ENCODE measurements around the gene HSPA1L.
A peak's percentile ranks its signal among the peaks of the same experiment; 100 is the strongest.

The HSPA1L gene

GRCh38 chr6:31826793-31827285 is 11.8 kb upstream of the HSPA1L start (continued):
- TF ChIP-seq ZNF324 (tag by site-specific recombination; IDR thresholded peaks at IDR 0.05) (peak; percentile 76), PRDM6 (tag by site-specific recombination; IDR thresholded peaks at IDR 0.05) (no peak), ZNF664 (tag by site-specific recombination; IDR thresholded peaks at IDR 0.05) (no peak), ZNF184 (tag by site-specific recombination; IDR thresholded peaks at IDR 0.05) (peak; percentile 56; the same call in 1 of the 2 replicates), ZBTB20 (tag by site-specific recombination; IDR thresholded peaks at IDR 0.05) (0 out of 2 replicates have a peak, but pooled peaks have one; percentile 31), ZBTB26 (tag by site-specific recombination; optimal IDR thresholded peaks at IDR 0.05) (no peak), ZNF600 (tag by site-specific recombination; IDR thresholded peaks at IDR 0.05) (no peak), OSR2 (tag by site-specific recombination; IDR thresholded peaks at IDR 0.05) (0 out of 2 replicates have a peak, but pooled peaks have one; percentile 14), ZNF501 (tag by site-specific recombination; IDR thresholded peaks at IDR 0.05) (peak; percentile 65), KLF8 (tag by site-specific recombination; IDR thresholded peaks at IDR 0.05) (peak; percentile 91), BCL11B (tag by site-specific recombination; IDR thresholded peaks at IDR 0.05; ENCODE audit: low read depth) (no peak), ZFP69B (tag by site-specific recombination; IDR thresholded peaks at IDR 0.05) (peak; percentile 81), ZNF677 (tag by site-specific recombination; IDR thresholded peaks at IDR 0.05) (no peak), ZNF660 (tag by site-specific recombination; IDR thresholded peaks at IDR 0.05) (peak; percentile 88; the same call in 1 of the 2 replicates), ZFP41 (tag by site-specific recombination; IDR thresholded peaks at IDR 0.05; ENCODE audit: borderline replicate concordance) (no peak), TSHZ1 (tag by site-specific recombination; IDR thresholded peaks at IDR 0.05; ENCODE audit: borderline replicate concordance) (no peak), ZNF18 (tag by site-specific recombination; IDR thresholded peaks at IDR 0.05) (no peak), KLF1 (tag by site-specific recombination; IDR thresholded peaks at IDR 0.05) (peak; percentile 87), KLF7 (tag by site-specific recombination; IDR thresholded peaks at IDR 0.05; ENCODE audit: borderline replicate concordance) (peak; percentile 79), MYNN (tag by site-specific recombination; IDR thresholded peaks at IDR 0.05; ENCODE audit: borderline replicate concordance) (no peak), ZNF335 (tag by site-specific recombination; conservative IDR thresholded peaks at IDR 0.05) (peak; percentile 100), ZNF777 (tag by site-specific recombination; IDR thresholded peaks at IDR 0.05; ENCODE audit: borderline replicate concordance) (no peak), ZNF513 (tag by site-specific recombination; IDR thresholded peaks at IDR 0.05) (no peak), ZNF350 (tag by site-specific recombination; IDR thresholded peaks at IDR 0.05) (no peak), ZNF404 (tag by site-specific recombination; IDR thresholded peaks at IDR 0.05) (no peak), ZNF629 (tag by site-specific recombination; IDR thresholded peaks at IDR 0.05) (peak; percentile 55), SCRT1 (tag by site-specific recombination; IDR thresholded peaks at IDR 0.05; ENCODE audit: borderline replicate concordance) (no peak), ZNF140 (tag by site-specific recombination; IDR thresholded peaks at IDR 0.05) (no peak), PRDM4 (tag by site-specific recombination; IDR thresholded peaks at IDR 0.05) (0 out of 2 replicates have a peak, but pooled peaks have one; percentile 19)

Measured in HEK293 (cell line).